Heart left ventricle (tissue), 16 donors: ENCODE measurements around the gene TOX2. TPM values are rescaled to one million over a fixed set of nuclear protein-coding genes. Genes with fewer than 3 reads are reported as not detected.

Experiments used
- ATAC-seq, 4 donors: fragments of 200-7000 bp; cut with Tn5 transposase; one replicate each; pipeline ENCODE4 v1.9.1; 2020 to 2022; ENCODE audit warnings: moderate library complexity in 4 of 4, mild to moderate bottlenecking in 3 of 4, moderate number of reproducible peaks in 1 of 4
- DNase-seq, 5 donors: peaks; one replicate each; pipeline ENCODE4 v3.0.0-alpha.2; 2020
- H3K27ac ChIP-seq, 12 donors: fragments of 200-600 bp; sonication (generic) in 4 of 12; one replicate each; pipeline versions ENCODE4 v1.5.0 to v1.8.0; 2016 to 2022; ENCODE audit warnings: mild to moderate bottlenecking in 2 of 12
- H3K27me3 ChIP-seq, 9 donors: fragments of 200-600 bp; sonication (generic) in 2 of 9; one replicate each; pipeline versions ENCODE4 v1.5.1 to v1.8.0; 2016 to 2022; ENCODE audit warnings: mild to moderate bottlenecking in 3 of 9
- H3K36me3 ChIP-seq, 9 donors: fragments of 200-600 bp; sonication (generic) in 2 of 9; one replicate each; pipeline versions ENCODE4 v1.5.0 to v1.8.0; 2018 to 2022; ENCODE audit warnings: mild to moderate bottlenecking in 2 of 9
- H3K4me1 ChIP-seq, 12 donors: fragments of 200-600 bp; sonication (generic) in 4 of 12; one replicate each; pipeline versions ENCODE4 v1.5.0 to v1.8.0; 2016 to 2022; ENCODE audit warnings: mild to moderate bottlenecking in 3 of 12
- H3K4me3 ChIP-seq, 12 donors: fragments of 200-600 bp; sonication (generic) in 4 of 12; one replicate each; pipeline versions ENCODE4 v1.5.0 to v1.8.0; 2017 to 2022; ENCODE audit warnings: mild to moderate bottlenecking in 9 of 12, moderate library complexity in 4 of 12
- H3K9me3 ChIP-seq, 12 donors: fragments of 200-600 bp; sonication (generic) in 4 of 12; one replicate each; pipeline versions ENCODE4 v1.5.0 to v1.8.0; 2016 to 2022; ENCODE audit warnings: mild to moderate bottlenecking in 1 of 12
- CTCF ChIP-seq, 12 donors: fragments of 200-600 bp; sonication (generic) in 4 of 12; IDR thresholded peaks; one replicate each; pipeline versions ENCODE4 v1.5.0 to v1.8.0; 2018 to 2022; ENCODE audit warnings: antibody characterized with exemption in 12 of 12, mild to moderate bottlenecking in 5 of 12
- POLR2A ChIP-seq, 2 donors: fragments of 450-650 bp; IDR thresholded peaks; one replicate each; pipeline ENCODE4 v1.6.1; 2017; ENCODE audit warnings: antibody characterized with exemption in 2 of 2, mild to moderate bottlenecking in 2 of 2, moderate library complexity in 2 of 2
- WGBS, 4 donors: extraction: QIAGEN DNeasy Blood & Tissue Kit in 2 of 4; methylation state at CpG; one replicate each; pipeline versions ENCODE4 v1.1.5 to v1.1.7; 2013 to 2018; 5-methylcytosine and 5-hydroxymethylcytosine counted together
- intact Hi-C, 10 donors: fragments of 100-400 bp; cut with DNase I; formaldehyde crosslinking; loops; one replicate each; pipeline versions ENCODE4 v1.11.1 to v1.14.2; 2022
- polyA plus RNA-seq, 2 donors: library from polyadenylated mRNA; stranded (reverse); fragments of 200-250 nt; gene quantifications; one replicate each; pipeline ENCODE4 v1.2.3, GENCODE V29; 2013
- total RNA-seq, 9 donors: library from RNA; depleted of rRNA in 2 of 9; stranded (reverse); fragments of >200 nt in 2 of 9; fragmentation: NEBNext Ultra II Directional in 3 of 9; extraction: Animal tissue kit (Norgen Biotek cat#: 25700) in 3 of 9; gene quantifications; one replicate each; pipeline versions ENCODE4 v1.1.0 to v1.2.4, GENCODE V29; 2016 to 2023
- donor health status: ischemic (EF 13 %, LVEDD 7.1; RV severe dilation, severe dysfunction).
- donor health status: healthy with polysubstance abuse.
- donor health status: DM: no; HTN: yes; CAD: no.
- donor health status: DM: no; HTN: no; CAD: no.
- donor health status: ischemic (EF 25% LVEDD 6.9; RV normal size, moderate dysfunction).
- donor health status: ischemic (EF 25% LVEDD 5.7; RV mildly dilated, moderate dysfunction).
- donor health status: healthy.
- donor health status: DM: yes; HTN: yes; CAD: no.
- donor health status: ischemic (EF 35%, LVEDD 5.7; RV mildly dilated, moderate dysfunction).
- donor health status: nonischemic (EF 11% LVEDD 7.7; RV severe dilation, severe dysfunction).
- donor health status: DM: yes; HTN: yes; CAD: no.
- donor health status: PGD.
- donor health status: ischemic (EF 29% LVEDD 5.4; RV normal size, mild dysfunction).
- donor health status: nonischemic (EF 23%, LVEDD 6.1; RV moderate dilation, normal function).

TOX2 gene
- total and polyA plus RNA-seq, 11 donors: 0.53 to 3.0 (median 0.91) TPM

GRCh38 chr20:44020406-44021148 lies 105.9 kb downstream of the TOX2 start:
- ATAC-seq: no peak
- 79 to 85% (median 83%) methylated on average over 11 to 12 of the region's 12 CpGs for WGBS, 4 donors
- no peaks in the 10 kb centered on the region for H3K36me3 ChIP-seq

GRCh38 chr20:44021186-44021585 lies 106.5 kb downstream of the TOX2 start:
- Histone ChIP-seq H3K4me3 (no peak overlapping the region), H3K27ac (no peak overlapping the region), H3K9me3 (no peaks in the 10 kb centered on the region), H3K4me1 (peaks cover 0 to 32% (median 4%) of the 10 kb centered on the region in 12 donors), H3K27me3 (peaks cover 0 to 29% (median 2%) of the 10 kb centered on the region in 9 donors), H3K36me3 (no peaks in the 10 kb centered on the region)
- TF ChIP-seq CTCF (IDR thresholded peaks at IDR 0.05) (no peak), POLR2A (IDR thresholded peaks at IDR 0.05) (no peak)
- no peak for DNase-seq
- 87 to 95% (median 93%) methylated on average over 6 of the region's 6 CpGs for WGBS, 4 donors
- no peak for ATAC-seq
- intact Hi-C loops: no loop called here

More at GRCh38 chr20:44020406-44021148, 105.9 kb downstream of the TOX2 start:
- no peak for DNase-seq
- H3K27ac ChIP-seq: no peak overlapping the region
- peaks cover 0 to 32% (median 4%) of the 10 kb centered on the region in 12 donors for H3K4me1 ChIP-seq
- peaks cover 0 to 34% (median 2%) of the 10 kb centered on the region in 9 donors for H3K27me3 ChIP-seq
- TF ChIP-seq POLR2A (IDR thresholded peaks at IDR 0.05): no peak
- TF ChIP-seq CTCF (IDR thresholded peaks at IDR 0.05): no peak
- H3K9me3 ChIP-seq: no peaks in the 10 kb centered on the region
- intact Hi-C loops: no loop called here
- H3K4me3 ChIP-seq: no peak overlapping the region

GRCh38 chr20:44021900-44022299 lies 107.2 kb downstream of the TOX2 start:
- ATAC-seq: no peak
- Histone ChIP-seq H3K4me3 (no peak overlapping the region), H3K27ac (no peak overlapping the region), H3K36me3 (no peaks in the 10 kb centered on the region), H3K9me3 (no peaks in the 10 kb centered on the region), H3K27me3 (peaks cover 0 to 24% (median 2%) of the 10 kb centered on the region in 9 donors), H3K4me1 (peaks cover 0 to 32% (median 4%) of the 10 kb centered on the region in 12 donors)
- DNase-seq: no peak
- intact Hi-C loops: no loop called here
- TF ChIP-seq CTCF (IDR thresholded peaks at IDR 0.05) (no peak), POLR2A (IDR thresholded peaks at IDR 0.05) (no peak)
- WGBS, 4 donors: 89 to 100% (median 94%) methylated on average over 6 to 10 of the region's 10 CpGs

GRCh38 chr20:44022464-44022863 lies 107.8 kb downstream of the TOX2 start:
- H3K4me3 ChIP-seq: no peak overlapping the region
- intact Hi-C loops: no loop called here
- peaks cover 0 to 23% (median 2%) of the 10 kb centered on the region in 9 donors for H3K27me3 ChIP-seq
- DNase-seq (no peak), ATAC-seq (no peak)
- H3K9me3 ChIP-seq: no peaks in the 10 kb centered on the region
- H3K4me1 ChIP-seq: peaks cover 0 to 32% (median 4%) of the 10 kb centered on the region in 12 donors
- H3K36me3 ChIP-seq: no peaks in the 10 kb centered on the region
- 71 to 80% (median 79%) methylated on average over 2 of the region's 2 CpGs for WGBS, 4 donors
- H3K27ac ChIP-seq: no peak overlapping the region
- no peak for TF ChIP-seq CTCF (IDR thresholded peaks at IDR 0.05)
- no peak for TF ChIP-seq POLR2A (IDR thresholded peaks at IDR 0.05)
